NCI-H510A treated with DMSO at 0.1 percent for 48 hours (cell line): ENCODE results near the gene HLA-DRB1.
"Not testable (repeated sequence)": the region's sequence is repeated elsewhere in the genome, so short reads cannot be mapped to it uniquely, and the experiment has no call there.

Source experiments
- DNase-seq: peaks from one replicate; lab custom pipeline; 2025; lab: John Stamatoyannopoulos, UW

The HLA-DRB1 gene

DNA sequence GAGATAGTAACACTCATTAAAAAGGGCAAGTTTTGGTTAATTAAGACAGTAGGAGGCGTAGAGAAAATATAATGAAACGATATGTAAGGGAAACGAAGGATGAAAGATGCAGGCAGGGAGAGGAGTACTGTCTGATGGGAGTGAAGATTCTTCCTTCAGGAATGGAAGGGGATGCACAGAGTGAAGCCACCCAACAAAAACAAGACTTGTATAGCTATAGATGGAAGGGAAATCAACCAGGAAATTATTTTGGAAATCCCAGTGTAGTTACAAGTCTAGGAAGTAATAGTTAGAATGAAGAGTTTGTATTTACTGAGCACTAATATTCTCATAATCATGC lies 19.7 kb upstream of the HLA-DRB1 start:
- DNase-seq: no peak

DNA sequence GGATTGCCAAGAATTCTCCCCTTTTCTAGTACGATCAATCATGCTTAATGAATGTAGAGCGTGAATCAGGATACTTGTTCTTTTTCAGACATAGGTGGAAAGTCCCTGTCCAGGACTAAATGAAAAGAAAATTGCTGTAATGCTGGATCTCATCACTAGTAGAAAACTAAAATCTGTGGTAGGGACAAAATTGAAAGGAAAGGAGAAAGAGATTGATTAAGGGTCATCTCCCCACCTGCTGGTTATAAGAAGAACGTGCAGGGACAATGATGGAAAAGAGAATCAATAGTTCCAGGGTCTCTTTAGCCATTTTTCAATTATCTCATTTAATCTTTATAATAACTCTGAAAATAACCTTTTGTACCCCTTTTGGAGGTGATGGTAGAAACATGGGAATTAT lies 18.7 kb upstream of the HLA-DRB1 start:
- DNase-seq: no peak

- DNase-seq: no peak
These were observed 18.3 kb upstream of the HLA-DRB1 start for GRCh38 chr6:32607988-32608298.

GRCh38 chr6:32607263-32607987 lies 17.8 kb upstream of the HLA-DRB1 start:
- DNase-seq: no peak

GRCh38 chr6:32604434-32604877 lies 14.8 kb upstream of the HLA-DRB1 start:
- DNase-seq: no peak

DNA sequence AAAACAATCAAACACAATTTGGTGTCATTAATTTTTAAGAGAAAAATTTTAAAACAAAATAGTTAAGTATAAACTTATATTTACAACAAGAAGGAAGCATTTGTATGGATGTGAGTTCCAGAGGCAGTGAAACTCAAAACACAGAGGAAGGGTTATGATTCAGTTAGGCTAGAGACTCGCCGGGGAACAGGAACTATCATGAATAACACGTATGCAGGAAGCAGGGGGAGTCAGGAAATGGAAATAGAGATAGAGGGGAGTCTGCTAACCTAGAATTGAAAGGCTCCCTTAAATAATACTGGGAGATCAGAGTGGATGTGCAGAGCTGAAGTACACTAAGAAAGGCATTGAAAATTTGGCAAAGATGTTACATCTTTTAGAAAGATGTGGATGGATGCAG lies 14.2 kb upstream of the HLA-DRB1 start:
- no peak for DNase-seq

- DNase-seq: no peak
These were observed 13.6 kb upstream of the HLA-DRB1 start for GRCh38 chr6:32603222-32603621.

DNA sequence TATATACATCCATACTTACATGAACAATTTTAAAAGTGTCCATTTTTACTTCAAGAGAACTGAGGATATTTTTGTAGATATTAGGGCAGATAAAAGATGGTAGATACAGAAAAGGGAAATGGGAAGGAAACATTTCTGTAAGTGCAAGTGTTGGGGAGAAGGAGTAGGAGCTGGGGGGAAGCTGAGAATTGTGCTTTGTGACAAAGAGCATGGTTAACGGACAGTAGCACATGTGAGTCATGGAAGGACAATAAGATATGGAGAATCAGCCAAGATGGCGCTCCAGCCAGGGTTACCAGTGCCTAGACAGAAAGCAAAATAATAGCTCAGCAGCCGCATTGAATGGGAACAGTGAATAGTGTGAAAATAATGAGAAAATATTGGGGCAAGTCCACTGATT lies 12.7 kb upstream of the HLA-DRB1 start:
- DNase-seq: no peak

GRCh38 chr6:32597024-32597423 lies 7.4 kb upstream of the HLA-DRB1 start:
- no peak for DNase-seq

- DNase-seq: not testable (repeated sequence)
These were observed 1.1 kb upstream of the HLA-DRB1 start for GRCh38 chr6:32590713-32591112.

DNA sequence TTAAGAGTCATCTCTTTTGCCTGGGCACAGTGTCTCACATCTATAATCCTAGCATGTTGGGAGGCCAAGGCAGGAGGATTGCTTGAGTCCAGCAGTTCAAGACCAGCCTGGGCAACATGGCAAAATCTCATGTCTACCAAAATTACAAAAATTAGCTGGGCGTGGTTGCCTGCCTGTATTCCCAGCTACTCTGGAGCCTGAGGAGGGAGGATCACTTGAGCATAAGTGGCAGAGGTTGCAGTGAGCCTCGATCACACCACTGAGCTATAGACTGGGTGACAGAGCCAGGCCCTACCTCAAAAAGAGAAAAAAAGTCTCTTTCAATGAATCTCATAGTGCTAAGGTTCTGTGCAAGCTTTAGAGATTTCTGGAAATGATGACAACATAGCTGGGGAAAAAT lies 1.5 kb downstream of the HLA-DRB1 start:
- DNase-seq: no peak

DNA sequence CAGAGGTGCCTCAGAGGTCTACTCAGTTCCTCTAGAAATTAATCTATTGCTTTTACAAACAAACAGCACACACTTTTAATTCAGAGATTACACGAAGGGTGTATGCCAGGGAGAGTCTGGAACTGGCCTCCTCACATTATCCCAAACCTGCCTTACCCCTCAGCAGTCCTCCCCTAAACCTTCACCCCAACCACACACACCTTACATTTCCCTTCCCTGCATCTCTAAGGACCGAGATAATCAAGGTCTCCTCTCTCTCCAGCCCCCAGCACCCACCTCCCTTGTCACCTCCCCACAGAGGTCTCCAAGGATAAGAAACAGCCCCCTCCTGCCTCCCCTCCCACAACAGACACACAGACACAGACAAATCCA lies 6.1 kb downstream of the HLA-DRB1 start:
- DNase-seq: no peak

DNA sequence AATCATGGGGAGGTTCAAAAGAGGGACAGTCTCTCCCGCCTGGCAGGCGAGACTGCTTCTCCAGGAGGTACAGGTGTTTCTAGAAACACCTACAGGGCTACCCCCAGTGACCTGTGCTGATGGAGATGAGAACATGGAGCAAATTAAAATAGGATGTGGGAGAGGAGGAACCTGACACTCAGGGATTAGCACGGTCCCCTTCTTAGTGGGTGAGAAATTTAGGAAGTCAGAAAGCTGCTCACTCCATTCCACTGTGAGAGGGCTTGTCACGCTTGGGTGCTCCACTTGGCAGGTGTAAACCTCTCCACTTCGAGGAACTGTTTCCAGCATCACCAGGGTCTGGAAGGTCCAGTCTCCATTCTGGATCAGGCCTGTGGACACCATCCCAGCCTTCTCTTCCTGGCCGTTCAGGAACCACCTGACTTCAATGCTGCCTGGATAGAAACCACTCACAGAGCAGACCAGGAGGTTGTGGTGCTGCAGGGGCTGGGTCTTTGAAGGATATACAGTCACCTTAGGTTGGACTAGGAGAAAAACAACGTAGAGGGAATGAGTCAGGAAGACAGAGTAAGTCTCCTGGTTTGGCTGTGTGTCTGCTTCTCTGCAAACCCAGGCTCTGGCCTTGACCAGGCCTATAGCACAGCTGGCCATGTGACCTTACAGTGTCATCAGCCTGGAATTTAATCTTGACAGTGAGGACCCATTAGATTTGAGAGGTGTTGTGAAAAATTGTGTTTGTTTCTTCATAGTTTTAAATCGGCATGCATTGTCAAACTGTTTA lies 8.1 kb downstream of the HLA-DRB1 start:
- no peak for DNase-seq

DNA sequence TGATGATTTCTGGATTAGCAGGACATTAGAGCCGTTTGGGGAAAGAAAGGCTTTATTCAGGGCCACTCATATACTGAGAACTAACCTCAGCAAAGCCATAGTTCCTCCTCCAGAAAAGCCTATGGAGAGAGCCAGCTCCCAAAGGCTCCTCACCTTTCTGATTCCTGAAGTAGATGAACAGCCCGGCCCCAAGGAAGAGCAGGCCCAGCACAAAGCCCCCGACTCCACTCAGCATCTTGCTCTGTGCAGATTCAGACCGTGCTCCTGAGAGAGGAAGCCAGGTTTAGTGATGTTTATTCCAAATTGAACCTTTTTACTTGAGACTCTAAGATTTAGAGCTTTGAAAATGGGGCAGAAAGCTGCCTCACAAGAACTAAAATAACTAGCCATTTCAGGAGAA lies 9.1 kb downstream of the HLA-DRB1 start:
- DNase-seq: no peak

DNA sequence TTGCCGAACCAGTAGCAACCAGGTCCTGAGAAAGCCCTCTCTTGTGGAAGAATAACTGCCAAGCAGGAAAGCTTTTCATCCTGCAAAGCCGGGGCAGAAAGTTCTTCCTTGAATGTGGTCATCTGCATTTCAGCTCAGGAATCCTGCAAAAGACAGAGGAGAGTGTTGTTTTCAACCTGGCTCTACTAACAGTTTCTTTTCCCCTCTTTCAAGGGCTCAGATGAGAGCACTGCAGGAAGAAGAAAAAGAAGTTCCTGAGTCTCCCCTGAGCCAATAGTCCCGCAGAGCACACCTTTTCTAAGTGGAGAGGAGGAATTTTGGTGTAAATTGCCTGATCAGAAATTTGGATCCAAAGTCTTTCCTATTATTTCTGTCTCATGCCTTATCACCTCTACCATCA lies 10.7 kb downstream of the HLA-DRB1 start:
- no peak for DNase-seq

DNA sequence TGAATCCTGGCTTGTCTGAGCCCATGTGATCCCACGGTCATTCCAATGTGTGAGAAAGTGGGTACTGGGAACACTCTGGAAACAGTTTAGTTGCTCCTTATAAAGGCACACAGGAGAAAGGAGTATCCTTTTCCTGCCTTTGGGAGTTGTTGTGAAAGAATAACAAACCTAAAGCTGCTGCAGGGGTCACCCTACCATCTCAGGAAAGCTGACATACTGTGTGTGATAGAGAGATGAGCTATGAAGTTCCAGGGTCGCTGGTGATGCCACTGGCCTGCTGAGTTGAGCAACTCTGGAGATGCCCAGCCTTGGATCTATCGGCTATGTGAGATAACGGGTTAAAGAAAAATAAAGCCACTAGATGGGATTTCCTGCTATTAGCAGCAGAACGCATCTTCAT lies 12.2 kb downstream of the HLA-DRB1 start:
- not testable (repeated sequence) for DNase-seq

DNA sequence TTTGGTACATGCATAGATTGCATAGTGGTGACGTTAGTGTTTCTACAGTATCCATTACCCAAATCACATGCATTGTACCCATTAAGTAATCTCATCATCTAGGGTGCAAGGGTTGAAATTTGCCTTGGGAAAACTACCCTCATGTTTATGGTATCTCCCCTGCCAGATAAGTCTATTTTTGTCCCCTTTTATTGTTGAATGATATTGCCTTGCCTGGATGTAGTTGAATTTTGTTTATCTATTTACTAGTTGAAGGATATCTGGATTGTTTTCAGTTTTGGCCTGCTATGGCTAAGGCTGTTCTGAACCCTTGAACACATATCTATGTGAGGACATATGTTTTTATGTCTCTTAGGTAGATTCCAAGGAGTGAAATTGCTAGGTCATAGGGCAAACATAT lies 13.4 kb downstream of the HLA-DRB1 start:
- no peak for DNase-seq

DNA sequence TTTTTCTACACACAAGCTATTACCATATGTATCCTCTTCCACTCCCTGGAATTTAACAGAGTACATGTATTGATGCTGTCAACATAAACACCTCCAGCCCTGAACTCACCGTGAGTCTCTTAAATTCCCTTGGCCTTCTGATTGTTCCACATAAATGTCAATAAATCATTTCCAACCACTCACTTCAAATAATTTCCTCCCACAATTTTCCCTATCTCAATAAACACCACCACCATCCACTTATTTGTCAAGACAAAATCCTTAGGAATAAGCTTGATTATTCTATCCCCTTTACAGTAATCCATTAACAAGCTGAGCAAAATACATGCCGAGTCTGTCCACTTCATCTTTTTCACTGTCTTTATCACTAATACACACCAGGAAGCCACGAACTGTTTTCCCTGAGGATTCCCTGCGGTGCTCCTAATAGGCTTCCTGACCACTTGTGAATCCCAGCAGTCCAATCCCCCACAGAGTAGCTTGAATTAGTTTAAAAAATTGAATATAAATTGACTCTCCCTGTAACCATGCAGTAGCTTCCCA lies 19.2 kb downstream of the HLA-DRB1 start:
- DNase-seq: no peak

GRCh38 chr6:32568561-32568960 lies 21.1 kb downstream of the HLA-DRB1 start:
- DNase-seq: no peak

GRCh38 chr6:32566957-32567356 lies 22.7 kb downstream of the HLA-DRB1 start:
- DNase-seq: no peak

- no peak for DNase-seq
These were observed 24.1 kb downstream of the HLA-DRB1 start for GRCh38 chr6:32565511-32565910.

GRCh38 chr6:32562940-32563339 lies 26.7 kb downstream of the HLA-DRB1 start:
- no peak for DNase-seq

DNA sequence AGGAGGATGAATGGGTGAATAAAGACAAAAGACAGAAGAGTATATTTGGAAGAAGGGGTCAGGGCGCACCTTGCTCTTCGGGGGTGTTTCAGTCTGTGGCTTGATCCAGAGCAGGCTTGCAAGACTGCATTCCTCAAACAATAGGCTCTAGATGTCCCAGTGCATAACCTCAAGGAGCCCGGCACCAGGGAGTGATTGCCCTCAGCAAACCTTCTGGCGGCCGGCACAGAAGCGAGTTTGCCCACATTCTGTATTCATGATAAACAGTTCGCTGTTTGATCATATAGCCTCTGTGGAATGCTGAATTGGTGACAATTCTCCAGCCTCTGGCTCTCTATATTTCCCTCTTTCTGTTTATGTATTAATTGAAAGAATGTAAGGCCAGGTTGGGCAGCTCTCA lies 29.9 kb downstream of the HLA-DRB1 start:
- no peak for DNase-seq
